Activated CD8-positive, alpha-beta memory T cell treated with anti-CD3 and anti-CD28 coated beads for 24 hours (primary cell): ENCODE measurements around the gene SCYL1.
"Not testable (repeated sequence)": the region's sequence is repeated elsewhere in the genome, so short reads cannot be mapped to it uniquely, and the experiment has no call there.

Source experiments
- DNase-seq: peaks from one replicate; pipeline ENCODE4 v3.0.0-alpha.2; 2020

SCYL1 gene

DNA sequence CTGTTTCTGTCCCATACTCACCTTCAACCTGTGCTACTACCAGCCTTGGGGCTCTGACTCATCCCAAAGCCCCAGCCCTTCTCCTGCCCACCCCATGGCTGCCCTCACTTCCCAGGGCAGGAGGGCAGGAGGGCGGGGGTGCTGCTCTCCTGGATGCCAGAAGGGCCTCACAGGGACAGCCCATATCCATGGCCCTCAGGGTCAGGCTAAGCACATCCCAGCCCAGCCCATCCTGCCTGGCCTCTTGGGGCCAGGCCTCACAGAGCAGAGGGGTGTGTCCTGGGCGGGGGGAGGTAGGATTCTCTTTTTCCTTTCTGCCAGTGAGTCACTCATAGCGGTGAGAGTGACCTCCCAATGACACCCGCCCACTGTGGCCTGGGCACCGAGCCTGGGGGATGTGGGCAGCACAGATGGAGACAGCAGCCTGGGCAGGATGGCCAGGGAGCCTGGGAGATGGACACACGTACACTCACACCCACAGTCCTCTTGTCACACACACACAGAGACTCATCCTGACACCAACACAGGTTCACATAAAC lies 30.9 kb downstream of the SCYL1 start:
- DNase-seq, result peak; percentile 64

- no peak for DNase-seq
These were observed 31.8 kb downstream of the SCYL1 start for GRCh38 chr11:65556470-65557279.

DNA sequence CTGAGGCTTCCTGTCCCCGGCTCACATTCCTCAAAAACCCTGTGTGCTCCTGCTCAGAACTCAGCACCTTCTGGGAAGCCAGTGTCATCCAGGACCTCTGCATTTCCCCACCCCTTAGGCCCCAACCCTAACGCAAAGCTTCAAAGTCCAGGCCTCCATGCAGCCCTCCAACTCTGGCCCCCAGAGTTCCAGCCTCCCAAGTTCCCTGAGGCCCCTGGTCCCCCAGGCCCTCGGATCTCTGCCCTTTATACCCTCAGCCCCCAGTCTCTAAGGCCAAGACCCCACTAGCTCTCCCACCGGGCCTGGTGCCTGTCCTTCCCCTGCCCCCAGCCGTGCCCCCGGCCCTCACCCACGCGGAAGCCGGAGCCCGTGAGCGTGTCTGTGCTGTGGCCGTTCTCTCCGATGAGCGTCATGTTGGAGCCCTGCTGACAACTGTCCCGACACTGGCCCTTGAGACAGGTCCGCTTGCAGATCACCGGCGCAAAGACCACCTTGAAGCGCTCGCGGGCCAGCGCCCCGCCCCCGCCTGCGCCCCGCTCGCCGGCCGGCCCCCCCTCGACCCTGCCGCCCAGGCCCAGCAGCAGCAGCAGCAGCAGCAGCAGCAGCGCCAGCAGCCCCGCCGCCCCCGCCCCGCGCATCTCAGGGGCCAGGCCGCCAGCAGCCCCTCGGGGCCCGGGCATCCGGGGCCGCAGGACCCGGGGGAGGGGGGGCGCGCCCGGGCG lies 32.6 kb downstream of the SCYL1 start:
- DNase-seq, result no peak

DNA sequence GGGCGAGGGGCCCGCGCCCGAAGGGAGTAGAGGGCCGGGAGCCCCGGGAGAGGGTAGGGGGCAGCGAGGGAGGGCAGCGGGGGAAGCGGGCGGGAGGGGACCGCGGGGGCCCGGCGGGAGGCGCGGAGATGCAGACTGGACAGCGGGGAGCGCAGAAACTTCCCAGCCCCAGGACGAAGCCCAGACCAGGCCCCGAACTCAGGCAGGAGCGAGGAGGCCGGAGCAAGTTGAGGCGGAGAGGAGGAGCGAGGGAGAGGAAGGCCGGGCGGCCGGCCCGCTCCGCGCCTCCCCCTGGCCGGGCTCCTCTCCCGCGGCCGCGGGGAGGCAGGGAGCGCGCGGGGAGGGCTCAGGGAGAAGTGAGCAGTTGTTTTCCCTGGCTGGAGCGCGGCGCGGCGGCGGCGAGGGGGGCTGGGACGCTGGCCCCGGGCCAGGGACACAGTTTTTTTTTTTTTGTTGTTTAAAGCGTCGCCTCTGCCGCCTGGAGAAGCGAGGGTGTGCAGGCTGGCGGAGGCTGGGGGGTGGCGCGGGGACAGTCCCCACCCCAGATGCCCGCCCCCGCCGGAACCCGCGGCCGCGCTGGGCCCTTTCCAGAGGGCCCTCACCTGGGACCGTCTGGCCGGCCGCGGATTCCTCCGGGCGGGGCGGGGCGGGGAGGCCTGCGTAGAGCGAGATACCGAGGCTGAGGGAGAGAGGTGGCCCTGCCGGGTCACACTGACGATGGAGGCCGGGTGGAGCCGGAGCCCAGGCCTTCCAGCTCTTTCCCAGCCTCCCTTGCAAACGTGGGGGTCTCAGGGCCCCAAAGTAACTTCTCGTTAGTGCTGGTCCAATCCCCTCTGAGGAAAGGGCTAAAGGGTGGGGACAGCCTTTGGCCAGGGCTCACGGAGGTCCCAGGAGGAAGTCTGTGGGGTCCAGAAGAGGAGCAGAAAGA lies 33.4 kb downstream of the SCYL1 start, which contains the start of gene LTBP3:
Gene LTBP3, minus strand, starts transcription at position 358 of the 928 bp plus-strand sequence. CDS start 400 bp downstream, outside the sequence.
- DNase-seq, result peak; percentile 66

- peak; percentile 69 for DNase-seq
These were observed 34.1 kb downstream of the SCYL1 start for GRCh38 chr11:65558930-65559509.

DNA sequence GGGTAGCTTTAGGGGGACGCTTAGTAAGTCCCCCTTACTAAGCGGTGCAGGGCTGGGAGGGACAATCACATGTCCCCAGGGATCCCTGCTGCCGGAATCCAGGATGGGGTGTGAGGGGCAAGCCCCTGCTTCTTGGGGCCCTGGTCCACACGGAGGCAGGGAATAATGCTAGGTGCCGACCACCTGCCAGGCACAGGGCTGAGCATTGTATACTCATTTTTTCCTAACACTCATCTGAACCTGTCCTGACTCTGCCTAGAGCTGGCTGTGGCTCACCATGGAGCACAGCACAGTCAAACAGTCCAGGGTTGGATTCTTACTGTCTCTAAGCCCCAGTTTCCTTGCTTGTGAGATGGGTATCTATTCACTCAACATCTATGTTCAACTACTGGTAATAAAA lies 34.7 kb downstream of the SCYL1 start:
- peak; percentile 58 for DNase-seq

DNA sequence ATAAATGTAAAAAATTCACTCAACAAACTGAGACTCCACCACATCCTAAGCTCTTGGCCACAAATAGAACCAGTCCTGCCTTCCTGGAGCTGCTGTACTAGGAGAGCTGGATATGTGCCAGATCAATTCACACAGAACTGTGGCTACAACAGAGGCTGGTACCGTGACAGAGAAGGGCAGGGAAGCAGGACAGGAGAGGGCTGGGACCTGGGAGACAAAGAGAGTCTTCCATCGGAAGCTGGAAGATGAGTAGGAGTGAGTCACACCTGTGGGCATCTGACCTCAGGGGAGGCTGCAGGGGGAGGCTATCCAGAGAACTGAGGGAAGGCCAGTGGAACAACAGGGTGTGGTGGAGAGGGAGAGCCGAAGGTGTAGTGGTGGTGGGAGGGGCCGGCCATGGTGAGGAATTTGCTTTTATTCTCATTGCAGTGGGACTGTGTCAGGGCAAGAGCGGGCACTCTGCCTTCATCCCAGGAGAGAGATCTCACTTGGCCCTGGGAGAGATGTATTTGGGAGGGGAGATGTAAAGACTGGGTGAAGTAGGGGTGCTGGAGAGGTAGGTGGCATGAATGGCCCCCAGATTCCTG lies 35.2 kb downstream of the SCYL1 start:
- no peak for DNase-seq

- DNase-seq, result no peak
These were observed 35.9 kb downstream of the SCYL1 start for GRCh38 chr11:65560555-65561418.

DNA sequence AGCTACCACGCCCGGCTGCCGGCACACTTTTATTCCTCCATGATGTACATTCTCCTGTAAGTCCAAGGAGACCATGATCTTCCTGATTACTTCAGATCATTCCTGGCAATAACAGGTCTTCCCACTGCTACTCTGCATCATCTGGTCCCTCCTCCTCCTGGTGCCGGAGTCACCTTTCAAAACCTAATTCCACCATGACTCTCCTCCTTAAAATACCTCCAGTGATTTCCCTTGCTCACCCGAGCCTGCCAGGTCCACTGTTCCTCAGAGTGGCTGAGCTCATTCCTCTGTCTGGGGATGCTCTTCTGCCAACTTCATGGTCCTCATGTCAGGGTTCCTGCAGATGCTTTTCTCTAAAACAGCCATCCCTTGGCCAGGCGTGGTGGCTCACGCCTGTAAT lies 37.1 kb downstream of the SCYL1 start:
- no peak for DNase-seq

GRCh38 chr11:65562788-65563187 lies 37.9 kb downstream of the SCYL1 start:
- DNase-seq, result no peak

- no peak for DNase-seq
These were observed 38.7 kb downstream of the SCYL1 start for GRCh38 chr11:65563601-65564000.

DNA sequence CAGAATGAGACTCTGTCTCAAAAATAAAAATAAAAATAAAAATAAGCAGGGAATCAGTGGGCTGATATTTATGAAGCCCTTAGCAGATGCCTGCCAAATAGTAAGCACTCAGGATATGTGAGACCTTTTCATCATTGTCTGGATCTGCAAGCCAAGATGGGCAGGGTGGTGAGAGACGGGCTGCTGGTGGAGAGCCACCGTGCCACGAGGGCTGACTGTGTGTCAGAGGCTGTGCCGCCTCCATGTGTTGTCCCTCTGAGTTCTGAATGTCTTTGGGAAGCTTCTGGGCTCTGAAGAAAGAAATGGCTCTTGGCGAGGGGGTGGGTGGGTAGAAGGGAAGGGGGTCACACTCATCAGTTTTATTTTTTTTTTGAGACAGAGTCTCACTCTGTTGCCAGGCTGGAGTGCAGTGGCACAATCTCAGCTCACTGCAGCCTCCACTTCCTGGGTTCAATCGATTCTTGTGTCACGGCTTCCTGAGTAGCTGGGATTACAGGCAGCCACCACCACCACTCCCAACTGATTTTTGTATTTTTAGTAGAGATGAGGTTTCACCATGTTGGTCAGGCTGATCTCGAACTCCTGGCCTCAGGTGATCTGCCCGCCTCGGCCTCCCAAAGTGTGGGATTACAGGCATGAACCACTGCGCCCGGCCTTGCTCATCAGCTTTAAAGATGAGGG lies 40.1 kb downstream of the SCYL1 start:
- not testable (repeated sequence) for DNase-seq

DNA sequence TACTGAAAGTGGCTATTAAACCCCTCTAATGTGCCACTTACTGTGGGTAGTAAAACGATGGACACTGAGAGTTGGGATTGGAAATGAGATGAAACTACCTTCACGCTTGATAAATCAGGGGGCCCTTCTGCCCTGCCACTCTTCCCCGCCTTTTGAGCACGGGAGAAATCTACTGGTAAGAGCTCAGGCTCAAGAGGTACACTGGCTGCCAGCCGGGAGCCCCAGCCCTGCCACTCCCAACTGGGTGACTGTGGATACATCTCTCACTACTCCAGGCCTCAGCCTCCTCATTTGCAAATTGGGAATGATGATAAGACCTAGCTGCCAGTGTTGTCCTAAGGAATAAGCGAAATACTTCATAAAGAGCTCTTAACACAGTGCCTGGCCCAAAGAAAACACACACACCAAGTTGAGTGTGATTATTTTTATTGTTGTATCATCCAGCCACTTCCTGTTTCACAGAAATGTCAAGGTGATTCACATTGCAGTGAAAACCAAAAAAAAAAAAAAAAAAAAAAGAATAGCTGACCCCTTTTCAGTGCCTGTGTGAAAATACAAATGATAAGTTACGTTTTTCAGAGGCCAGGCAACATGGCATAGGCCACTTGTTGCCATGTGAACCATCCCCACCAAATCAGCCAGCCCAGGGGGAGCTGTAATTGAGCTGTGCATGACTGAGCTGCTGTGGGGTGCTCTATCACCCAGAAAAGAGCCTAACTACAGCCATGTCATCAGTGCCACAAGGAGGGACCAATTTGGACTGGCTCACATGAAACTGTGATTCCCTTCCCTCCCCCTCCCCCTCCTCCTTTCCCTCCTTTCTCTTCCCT lies 41.0 kb downstream of the SCYL1 start:
- DNase-seq, result no peak

DNA sequence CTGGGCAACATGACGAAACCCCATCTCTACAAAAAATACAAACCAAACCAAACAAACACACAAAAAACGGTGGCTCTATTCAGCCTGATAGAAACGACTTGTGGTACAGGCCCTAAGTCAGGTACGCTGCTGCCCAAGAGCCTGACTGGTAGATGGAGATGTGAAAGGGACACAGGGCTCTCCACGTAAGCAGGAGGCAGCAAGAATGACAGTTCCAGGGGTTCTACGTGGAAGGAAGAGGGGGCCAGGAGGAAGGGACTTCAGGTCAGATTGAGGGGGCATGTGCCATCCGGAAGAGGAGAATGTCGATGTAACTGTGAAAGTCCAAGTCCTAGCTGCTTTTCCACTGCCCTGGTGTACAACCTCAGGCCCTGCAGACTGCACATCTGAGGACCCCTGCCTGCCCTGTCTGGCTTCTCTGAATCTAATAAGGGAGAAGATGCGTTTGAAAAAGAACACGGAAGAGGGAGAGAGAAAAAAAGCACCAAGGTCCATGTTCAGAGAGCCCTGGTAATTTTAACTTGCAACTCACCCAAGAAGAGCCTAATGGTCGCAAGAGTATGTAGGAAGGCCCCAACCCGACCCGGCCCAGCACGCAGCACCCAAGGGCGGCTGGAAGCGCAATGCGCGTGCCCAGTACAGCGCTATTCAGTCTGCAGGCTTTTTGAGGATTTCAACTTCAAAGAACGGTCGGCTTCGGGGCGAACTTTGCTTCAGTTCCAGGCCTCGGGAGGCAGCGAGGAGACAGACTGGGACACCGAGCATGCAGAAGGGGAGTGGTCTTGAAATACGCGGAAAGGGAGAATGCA lies 44.5 kb downstream of the SCYL1 start:
- DNase-seq, result no peak

DNA sequence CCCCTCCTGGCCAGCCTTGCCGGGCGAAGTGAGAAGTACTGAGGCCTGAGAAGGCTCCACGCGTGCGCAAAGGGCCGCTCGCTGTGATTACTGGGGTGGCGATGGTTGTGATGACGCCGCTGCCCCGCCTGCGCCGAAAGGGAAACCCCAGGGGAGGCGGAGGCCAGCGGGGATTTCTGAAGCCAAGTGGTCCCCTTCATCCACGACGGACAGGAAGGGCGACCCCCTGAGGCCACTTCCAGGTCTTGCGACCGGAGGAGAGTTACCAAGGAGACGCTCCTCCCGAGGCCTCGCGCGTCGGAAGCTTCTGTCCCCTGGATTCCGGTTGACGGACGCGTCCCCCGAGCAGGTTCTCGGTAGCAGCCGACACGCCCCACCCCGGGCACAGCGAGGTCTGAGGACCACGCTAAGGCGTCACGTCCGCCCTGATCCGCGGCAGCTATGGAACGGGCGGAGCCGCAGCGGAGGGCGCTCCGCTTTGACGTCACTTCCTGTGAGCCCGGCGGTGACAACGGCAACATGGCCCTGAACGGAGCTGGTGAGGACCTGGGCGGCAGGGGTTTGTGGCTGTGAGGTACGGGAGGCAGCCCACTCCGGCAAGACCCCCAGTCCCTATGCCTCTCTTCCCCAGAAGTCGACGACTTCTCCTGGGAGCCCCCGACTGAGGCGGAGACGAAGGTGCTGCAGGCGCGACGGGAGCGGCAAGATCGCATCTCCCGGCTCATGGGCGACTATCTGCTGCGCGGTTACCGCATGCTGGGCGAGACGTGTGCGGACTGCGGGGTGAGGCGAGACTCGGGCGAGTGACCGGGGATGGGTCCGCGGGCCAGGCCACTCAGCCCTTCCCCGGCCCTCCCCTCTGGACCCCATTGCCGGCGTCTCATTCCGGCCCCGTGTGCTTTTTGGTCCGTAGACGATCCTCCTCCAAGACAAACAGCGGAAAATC lies 45.4 kb downstream of the SCYL1 start, which contains the start of gene ZNRD2:
Gene ZNRD2, plus strand, starts transcription at position 505 of the 946 bp plus-strand sequence. Its CDS starts 15 bp downstream, at position 520.
- DNase-seq, result peak; percentile 98

DNA sequence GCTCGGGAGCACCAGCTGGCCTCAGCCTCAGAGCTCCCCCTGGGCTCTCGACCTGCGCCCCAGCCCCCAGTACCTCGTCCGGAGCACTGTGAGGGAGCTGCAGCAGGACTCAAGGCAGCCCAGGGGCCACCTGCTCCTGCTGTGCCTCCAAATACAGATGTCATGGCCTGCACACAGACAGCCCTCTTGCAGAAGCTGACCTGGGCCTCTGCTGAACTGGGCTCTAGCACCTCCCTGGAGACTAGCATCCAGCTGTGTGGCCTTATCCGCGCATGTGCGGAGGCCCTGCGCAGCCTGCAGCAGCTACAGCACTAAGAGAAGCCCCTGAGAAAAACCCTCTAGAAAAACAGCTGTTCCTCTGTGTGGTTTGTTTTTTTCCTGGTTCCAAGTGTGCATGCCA lies 46.5 kb downstream of the SCYL1 start:
- no peak for DNase-seq

DNA sequence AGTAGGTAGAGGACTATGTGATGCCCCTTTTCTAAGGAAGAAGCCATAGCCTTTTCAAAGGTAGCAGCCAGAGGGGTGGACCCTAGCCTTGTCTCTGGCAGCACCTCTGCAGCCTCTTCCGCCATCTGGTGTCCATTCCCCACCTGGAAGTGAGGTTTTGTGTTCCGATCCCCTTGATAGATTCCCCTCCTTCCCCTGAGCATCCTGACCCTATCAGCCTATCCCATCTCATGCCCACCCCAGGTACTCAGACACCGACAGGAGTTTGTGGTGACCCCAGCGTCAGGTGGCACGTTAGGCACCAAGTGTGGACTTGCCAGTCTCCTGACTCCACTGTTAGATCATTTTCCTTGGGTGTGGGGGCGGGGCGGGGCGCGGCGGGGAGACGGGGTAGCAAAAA lies 47.1 kb downstream of the SCYL1 start:
- no peak for DNase-seq
